Fibroblast of mammary gland (primary cell): Measurements from ENCODE around the gene FBXL7.

Experiments used
- DNase-seq: peaks from one replicate; pipeline ENCODE4 v3.0.0-alpha.2; 2010; ENCODE audit warnings: low read depth
- H3K4me3 ChIP-seq: 2 replicates; pipeline ENCODE4 v1.5.1; 2011; ENCODE audit warnings: low read depth, mild to moderate bottlenecking, low read length, moderate library complexity; ENCODE audit not compliant: control insufficient read depth
- TF ChIP-seq, protein P1 (sequence below): conservative IDR thresholded peaks from 2 replicates; pipeline ENCODE4 v1.5.1; 2011; ENCODE audit warnings: low read depth, low read length, inconsistent platforms; ENCODE audit not compliant: control insufficient read depth, insufficient read depth

The FBXL7 gene

DNA sequence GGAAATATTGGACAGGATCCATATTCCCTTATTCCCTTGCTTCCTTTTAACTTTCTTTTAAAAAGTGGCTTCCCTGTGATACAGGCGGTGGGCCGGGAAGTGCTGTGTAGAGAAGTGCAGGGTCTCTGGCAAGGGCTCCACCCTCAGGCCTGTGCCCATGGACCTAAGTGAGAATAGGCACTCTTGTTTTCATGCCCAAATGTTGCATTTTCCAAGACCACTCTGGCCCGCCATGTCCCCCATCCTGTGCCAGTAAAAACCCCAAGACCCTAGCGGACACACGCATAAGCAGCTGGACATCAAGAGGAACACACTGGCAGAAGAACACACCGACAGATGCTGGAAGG, 193.4 kb downstream of the FBXL7 start:
- TF ChIP-seq, protein P1, sequence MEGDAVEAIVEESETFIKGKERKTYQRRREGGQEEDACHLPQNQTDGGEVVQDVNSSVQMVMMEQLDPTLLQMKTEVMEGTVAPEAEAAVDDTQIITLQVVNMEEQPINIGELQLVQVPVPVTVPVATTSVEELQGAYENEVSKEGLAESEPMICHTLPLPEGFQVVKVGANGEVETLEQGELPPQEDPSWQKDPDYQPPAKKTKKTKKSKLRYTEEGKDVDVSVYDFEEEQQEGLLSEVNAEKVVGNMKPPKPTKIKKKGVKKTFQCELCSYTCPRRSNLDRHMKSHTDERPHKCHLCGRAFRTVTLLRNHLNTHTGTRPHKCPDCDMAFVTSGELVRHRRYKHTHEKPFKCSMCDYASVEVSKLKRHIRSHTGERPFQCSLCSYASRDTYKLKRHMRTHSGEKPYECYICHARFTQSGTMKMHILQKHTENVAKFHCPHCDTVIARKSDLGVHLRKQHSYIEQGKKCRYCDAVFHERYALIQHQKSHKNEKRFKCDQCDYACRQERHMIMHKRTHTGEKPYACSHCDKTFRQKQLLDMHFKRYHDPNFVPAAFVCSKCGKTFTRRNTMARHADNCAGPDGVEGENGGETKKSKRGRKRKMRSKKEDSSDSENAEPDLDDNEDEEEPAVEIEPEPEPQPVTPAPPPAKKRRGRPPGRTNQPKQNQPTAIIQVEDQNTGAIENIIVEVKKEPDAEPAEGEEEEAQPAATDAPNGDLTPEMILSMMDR, result no peak
- DNase-seq, result no peak
- no peak overlapping the region for H3K4me3 ChIP-seq

DNA sequence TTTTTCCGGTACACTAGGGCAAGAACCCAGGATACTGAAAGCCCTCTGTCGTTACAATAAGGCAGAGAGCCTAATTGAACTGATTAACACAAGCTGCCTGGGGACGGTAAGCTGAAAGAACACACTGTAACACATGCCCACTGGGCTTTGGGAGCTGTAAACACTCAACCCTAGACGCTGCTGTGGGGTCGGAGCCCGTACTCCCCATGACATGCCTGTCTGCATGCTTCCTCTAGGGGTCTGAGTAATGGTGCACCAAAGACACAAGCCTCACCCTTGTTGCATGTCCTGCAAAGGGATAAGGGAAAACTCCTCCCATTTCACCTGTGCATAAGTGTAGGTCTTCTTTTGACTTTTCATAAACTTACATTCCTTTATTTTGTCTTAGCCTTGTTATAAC, 194.0 kb downstream of the FBXL7 start:
- no peak for DNase-seq
- TF ChIP-seq, protein P1, result no peak
- H3K4me3 ChIP-seq, result no peak overlapping the region

DNA sequence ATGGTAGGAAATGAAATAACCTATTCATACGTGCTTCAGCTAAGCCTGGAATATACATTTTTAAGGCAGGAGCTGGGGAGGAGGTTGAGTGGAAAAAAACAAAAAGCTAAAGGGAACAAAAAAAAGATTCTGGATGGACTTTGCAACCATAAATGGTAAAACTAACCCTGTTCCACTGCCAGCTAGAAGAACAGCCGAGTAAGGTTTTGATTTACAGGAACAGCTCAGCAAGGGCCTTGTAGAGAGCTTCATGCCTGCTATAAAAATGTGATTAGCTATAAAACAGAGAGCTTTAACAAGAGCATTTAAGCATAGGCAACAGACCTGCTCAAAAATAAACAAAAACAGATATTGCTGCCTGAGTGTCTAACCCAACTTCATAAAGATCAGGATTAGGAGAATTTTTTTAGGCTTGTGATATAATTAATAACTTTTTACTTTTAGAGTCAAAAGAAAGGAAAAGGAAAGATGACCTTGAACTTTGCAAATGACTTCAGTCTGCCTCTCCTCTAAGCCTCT, 194.8 kb downstream of the FBXL7 start:
- TF ChIP-seq, protein P1, result no peak
- no peak overlapping the region for H3K4me3 ChIP-seq
- peak; percentile 38 for DNase-seq

DNA sequence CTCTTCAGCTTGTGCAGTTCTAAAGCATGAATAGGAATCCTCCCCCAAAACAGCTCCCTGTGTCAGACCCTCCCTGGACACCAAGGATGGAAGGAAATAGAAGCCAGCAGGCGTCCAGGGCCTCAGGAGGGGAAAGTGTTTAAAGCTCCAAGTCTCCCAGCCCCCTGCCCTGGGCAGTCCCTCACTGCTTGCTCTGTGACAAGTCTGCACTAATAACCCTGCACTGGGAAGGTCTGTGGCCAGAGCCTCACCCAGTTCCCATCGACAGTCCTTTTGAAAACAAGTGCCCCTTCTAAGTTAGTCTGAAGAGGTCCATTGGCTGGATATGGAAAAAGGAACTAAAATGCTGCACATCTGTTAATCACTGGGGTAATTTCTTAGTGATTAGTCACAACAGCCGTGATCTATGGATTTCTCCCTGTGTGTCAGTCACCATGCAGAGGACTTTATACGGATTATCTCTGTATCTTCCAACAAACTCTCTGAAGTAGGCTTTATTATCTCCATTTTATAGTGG, 195.3 kb downstream of the FBXL7 start:
- no peak overlapping the region for H3K4me3 ChIP-seq
- TF ChIP-seq, protein P1, result no peak
- DNase-seq, result peak; percentile 62

DNA sequence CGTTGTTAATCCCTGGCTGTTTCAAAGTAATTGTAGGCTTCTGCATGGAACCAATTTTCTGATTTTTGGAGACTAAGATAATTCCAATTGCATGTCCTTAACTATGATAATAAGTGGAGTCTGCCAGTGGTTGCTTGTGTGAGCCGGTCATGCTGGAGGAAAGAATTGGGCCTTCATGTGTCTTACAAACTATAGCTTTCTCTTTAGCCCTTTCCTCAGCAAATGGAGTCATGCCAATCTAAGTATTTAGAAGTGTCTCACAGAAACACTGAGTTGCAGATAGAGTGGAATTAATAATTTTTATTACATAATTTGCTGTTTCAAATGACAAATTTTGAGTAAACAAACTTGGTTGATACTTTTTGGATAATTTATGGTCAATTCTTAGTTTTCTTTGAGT, 200.4 kb downstream of the FBXL7 start:
- H3K4me3 ChIP-seq, result no peak overlapping the region
- no peak for DNase-seq
- TF ChIP-seq, protein P1, result no peak

DNA sequence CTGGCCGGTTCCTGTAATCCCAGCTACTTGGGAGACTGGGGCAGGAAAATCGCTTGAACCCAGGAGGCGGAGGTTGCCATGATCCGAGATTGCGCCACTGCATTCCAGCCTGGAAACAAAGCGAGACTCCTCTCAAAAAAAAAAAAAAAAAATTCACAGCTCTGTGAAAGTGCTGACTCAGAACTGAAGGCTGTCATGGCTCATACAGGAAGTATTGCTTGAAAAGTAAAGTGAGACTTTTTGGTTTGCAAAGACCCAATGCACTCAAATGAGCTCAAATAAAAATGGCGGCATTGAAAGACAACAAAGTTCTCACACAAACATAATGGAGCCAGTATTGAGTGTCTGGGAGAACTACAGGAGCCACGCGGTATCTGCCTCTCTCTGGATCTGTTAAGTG, 202.1 kb downstream of the FBXL7 start:
- no peak overlapping the region for H3K4me3 ChIP-seq
- peak; percentile 66 for DNase-seq
- TF ChIP-seq, protein P1, result no peak

DNA sequence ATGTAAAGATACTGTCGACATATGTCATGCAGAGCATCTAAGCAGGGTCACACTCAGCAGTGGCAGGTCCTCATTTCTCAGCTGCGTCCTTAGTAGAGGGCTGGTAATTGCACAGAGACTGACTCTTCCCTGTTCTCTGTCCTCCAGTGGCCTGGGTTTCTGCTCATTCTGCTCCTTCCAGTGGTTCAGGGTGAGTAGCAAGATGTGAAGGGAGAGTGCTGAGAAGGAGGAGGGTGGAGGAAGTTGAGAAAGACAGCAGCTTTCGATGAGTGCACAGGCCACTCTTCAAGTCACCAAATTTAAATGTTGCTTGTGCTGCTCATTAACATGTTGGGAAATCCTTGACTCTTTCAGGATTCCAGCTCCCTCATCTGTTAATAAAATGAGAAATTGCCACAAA, 203.9 kb downstream of the FBXL7 start:
- TF ChIP-seq, protein P1, result no peak
- H3K4me3 ChIP-seq, result no peak overlapping the region
- peak; percentile 40 for DNase-seq
